NAMALWA (cell line): Measurements from ENCODE around the gene HLF.

ENCODE experiments used
- DNase-seq: peaks from one replicate; pipeline ENCODE4 v3.0.0-alpha.2; 2015; ENCODE audit warnings: low spot score

The HLF gene

GRCh38 chr17:55254375-55254774 is 10.4 kb upstream of the HLF start:
- no peak for DNase-seq

GRCh38 chr17:55258578-55259135 is 6.1 kb upstream of the HLF start:
- no peak for DNase-seq

GRCh38 chr17:55259684-55260111 is 5.1 kb upstream of the HLF start:
- DNase-seq: no peak

- no peak for DNase-seq
These were observed 3.4 kb upstream of the HLF start for GRCh38 chr17:55261311-55261710.

GRCh38 chr17:55263569-55264277 is 1.0 kb upstream of the HLF start:
- DNase-seq: no peak

- no peak for DNase-seq
These were observed 499 bp upstream of the HLF start for GRCh38 chr17:55264278-55264644.

- no peak for DNase-seq
These were observed 706 bp downstream of the HLF start for GRCh38 chr17:55265311-55266021.

- DNase-seq: no peak
These were observed 1.5 kb downstream of the HLF start for GRCh38 chr17:55266051-55266957.

- no peak for DNase-seq
These were observed 2.4 kb downstream of the HLF start for GRCh38 chr17:55266958-55267688.

- no peak for DNase-seq
These were observed 3.3 kb downstream of the HLF start for GRCh38 chr17:55267777-55268648.

GRCh38 chr17:55268649-55269480 is 4.1 kb downstream of the HLF start:
- no peak for DNase-seq

GRCh38 chr17:55269894-55270293 is 5.1 kb downstream of the HLF start:
- no peak for DNase-seq

- no peak for DNase-seq
These were observed 6.4 kb downstream of the HLF start for GRCh38 chr17:55271223-55271571.

- DNase-seq: no peak
These were observed 7.4 kb downstream of the HLF start for GRCh38 chr17:55271958-55272710.

- no peak for DNase-seq
These were observed 8.2 kb downstream of the HLF start for GRCh38 chr17:55272711-55273578.

GRCh38 chr17:55273579-55274354 is 9.0 kb downstream of the HLF start:
- DNase-seq: no peak
